GM19023 (cell line): Measurements from ENCODE around the gene PHF19.

Experiments
- ATAC-seq: cut with Tn5 transposase; IDR thresholded peaks from one replicate; pipeline ENCODE4 v1.9.1; 2021; ENCODE audit warnings: mild to moderate bottlenecking, moderate library complexity; ENCODE audit not compliant: unreplicated experiment

Gene PHF19

GRCh38 chr9:120820095-120820494 is 56.9 kb downstream of the PHF19 start:
- ATAC-seq, result no peak

- no peak for ATAC-seq
These were observed 58.4 kb downstream of the PHF19 start for GRCh38 chr9:120818595-120818994.

- ATAC-seq, result no peak
These were observed 61.9 kb downstream of the PHF19 start for GRCh38 chr9:120815075-120815474.

DNA sequence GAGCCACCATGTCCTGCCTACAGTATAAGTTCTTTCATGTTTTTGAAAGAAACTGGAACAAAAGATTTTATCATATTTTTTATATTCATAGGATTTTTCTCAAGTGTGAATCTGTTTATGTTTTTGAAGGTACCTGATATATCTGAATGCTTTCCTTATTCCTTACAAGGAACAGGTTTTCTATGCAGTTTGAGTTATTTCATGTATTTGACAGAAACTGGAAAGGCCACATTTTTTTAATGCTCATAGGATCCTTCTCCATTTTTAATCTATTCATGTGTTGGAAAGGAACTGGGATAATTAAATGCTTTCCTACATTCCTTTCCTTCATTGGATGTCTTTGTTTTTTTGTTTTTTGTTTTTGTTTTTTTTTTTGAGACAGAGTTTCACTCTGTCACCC is 68.1 kb downstream of the PHF19 start:
- no peak for ATAC-seq

DNA sequence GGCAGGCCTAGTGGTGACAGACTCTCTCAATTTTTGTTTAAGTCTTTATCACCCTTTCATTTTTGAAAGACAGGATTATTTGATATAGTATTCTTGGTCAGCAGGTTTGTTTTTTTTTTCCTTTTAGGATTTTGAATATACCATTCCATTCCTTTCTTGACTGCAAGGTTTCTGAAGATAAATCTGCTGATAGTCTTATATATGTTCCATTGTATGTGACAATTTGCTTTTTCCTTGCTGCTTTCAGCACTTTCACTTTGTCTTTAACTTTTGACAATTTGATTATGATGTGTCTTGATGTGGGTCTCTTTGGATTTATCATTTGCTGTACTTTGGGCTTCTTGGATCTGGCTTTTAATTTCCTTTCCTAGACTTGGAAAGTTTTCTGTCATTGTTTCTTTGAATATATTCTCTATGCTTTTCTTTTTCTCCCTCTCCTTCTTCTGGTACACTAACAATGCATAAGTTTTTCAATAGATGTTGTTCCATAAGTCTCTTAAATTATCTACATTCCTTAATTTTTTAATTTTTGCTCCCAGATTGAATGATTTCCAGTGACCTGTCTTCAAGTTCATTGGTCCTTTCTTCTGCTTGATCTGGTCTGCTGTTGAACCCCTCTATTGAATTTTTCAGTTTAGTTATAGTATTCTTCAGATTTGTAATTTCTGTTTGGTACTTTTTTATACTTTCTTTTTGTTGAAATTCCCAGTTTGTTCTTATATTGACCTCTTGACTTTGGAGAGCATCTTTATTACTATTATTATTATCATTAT is 69.2 kb downstream of the PHF19 start:
- no peak for ATAC-seq
